T-helper 2 cell (primary cell): Measurements from ENCODE around the gene ABLIM3.
"Not testable (repeated sequence)": the region's sequence is repeated elsewhere in the genome, so short reads cannot be mapped to it uniquely, and the experiment has no call there.

ENCODE experiments used
- DNase-seq, 5 experiments: peaks; one replicate each; pipeline versions ENCODE4 v3.0.0 to v3.0.0-alpha.2; 2012 to 2022

ABLIM3 gene

GRCh38 chr5:149262315-149262714, 121.0 kb downstream of the ABLIM3 start:
- no peak for DNase-seq

GRCh38 chr5:149264439-149265067, 123.3 kb downstream of the ABLIM3 start:
- DNase-seq: peak in 4 of 5 experiments; percentile 27 to 65 (median 40)

- DNase-seq: no peak
Measured at GRCh38 chr5:149265068-149265465, 123.8 kb downstream of the ABLIM3 start.

- DNase-seq: no peak
Measured at GRCh38 chr5:149265597-149265996, 124.3 kb downstream of the ABLIM3 start.

GRCh38 chr5:149267241-149267973, 126.1 kb downstream of the ABLIM3 start:
- no peak for DNase-seq

GRCh38 chr5:149268928-149269557, 127.8 kb downstream of the ABLIM3 start:
- peak in 2 of 5 experiments; percentile 27 to 55 for DNase-seq

GRCh38 chr5:149271195-149271715, 130.0 kb downstream of the ABLIM3 start:
- no peak for DNase-seq

GRCh38 chr5:149271716-149272563, 130.6 kb downstream of the ABLIM3 start, which contains the start of gene AFAP1L1:
Gene AFAP1L1 (plus strand): TSS chr5:149271859. CDS start chr5:149271969, 110 bp downstream.
- DNase-seq: no peak

GRCh38 chr5:149272781-149273180, 131.5 kb downstream of the ABLIM3 start:
- DNase-seq: not testable (repeated sequence)

- DNase-seq: no peak
Measured at GRCh38 chr5:149273237-149273636, 131.9 kb downstream of the ABLIM3 start.

GRCh38 chr5:149273950-149274349, 132.7 kb downstream of the ABLIM3 start:
- DNase-seq: no peak

- DNase-seq: no peak
Measured at GRCh38 chr5:149274939-149275338, 133.6 kb downstream of the ABLIM3 start.

GRCh38 chr5:149277801-149278200, 136.5 kb downstream of the ABLIM3 start:
- DNase-seq: no peak

- no peak for DNase-seq
Measured at GRCh38 chr5:149278451-149279210, 137.3 kb downstream of the ABLIM3 start.

- DNase-seq: no peak
Measured at GRCh38 chr5:149279661-149280060, 138.4 kb downstream of the ABLIM3 start.

- no peak for DNase-seq
Measured at GRCh38 chr5:149280124-149280523, 138.8 kb downstream of the ABLIM3 start.

GRCh38 chr5:149280802-149281201, 139.5 kb downstream of the ABLIM3 start:
- DNase-seq: no peak

GRCh38 chr5:149282027-149282965, 141.0 kb downstream of the ABLIM3 start:
- no peak for DNase-seq

- DNase-seq: no peak
Measured at GRCh38 chr5:149282966-149283332, 141.7 kb downstream of the ABLIM3 start.

- no peak for DNase-seq
Measured at GRCh38 chr5:149283626-149284480, 142.6 kb downstream of the ABLIM3 start.
